OCI-LY7 (cell line): ENCODE results near the gene BLACAT1. TPM values are rescaled to one million over a fixed set of nuclear protein-coding genes. Genes with fewer than 3 reads are reported as not detected.
"Not testable (repeated sequence)": the region's sequence is repeated elsewhere in the genome, so short reads cannot be mapped to it uniquely, and the experiment has no call there.

Experiments used
- BruUV-seq: library from RNA; stranded (reverse); fragments of 400-500 nt; replicated peaks from 2 replicates; lab custom pipeline; 2021; lab: Mats Ljungman, UMichigan
- CTCF ChIA-PET: fragments of 300-600 bp; sonication (Branson Sonifier 250); formaldehyde crosslinking; loops from one replicate; lab custom pipeline; 2022; ENCODE audit warnings: antibody characterized with exemption; ENCODE audit not compliant: unreplicated experiment; lab: Charles Lee
- POLR2A ChIA-PET: fragments of 300-600 bp; sonication (Branson Sonifier 250); formaldehyde crosslinking; loops from one replicate; lab custom pipeline; 2022; ENCODE audit warnings: antibody characterized with exemption; lab: Charles Lee
- DNase-seq: peaks from one replicate; pipeline ENCODE4 v3.0.0-alpha.2; 2015; ENCODE audit warnings: low spot score
- H2AFZ ChIP-seq: fragments of 200-600 bp; sonication (generic), shearing (Covaris generic); 2 replicates; pipeline ENCODE4 v1.6.1; 2014; ENCODE audit warnings: mild to moderate bottlenecking, antibody characterized with exemption, low read length, moderate library complexity
- H3K27ac ChIP-seq: fragments of 200-600 bp; sonication (generic); 2 replicates; pipeline ENCODE4 v1.5.1; 2014; ENCODE audit warnings: mixed run types, low read depth, mild to moderate bottlenecking, moderate library complexity, low read length, inconsistent platforms; ENCODE audit not compliant: poor library complexity, severe bottlenecking
- H3K36me3 ChIP-seq: fragments of 200-600 bp; sonication (generic); 2 replicates; pipeline ENCODE4 v1.6.1; 2014; ENCODE audit warnings: mild to moderate bottlenecking, antibody characterized with exemption, low read length, moderate library complexity, mixed read lengths; ENCODE audit not compliant: insufficient read depth
- H3K4me1 ChIP-seq: fragments of 200-600 bp; sonication (generic); 2 replicates; pipeline ENCODE4 v1.5.1; 2014; ENCODE audit warnings: mild to moderate bottlenecking, low read length; ENCODE audit not compliant: insufficient read depth, poor library complexity, severe bottlenecking
- H3K4me2 ChIP-seq: fragments of 200-600 bp; sonication (generic); 2 replicates; pipeline ENCODE4 v1.6.1; 2014; ENCODE audit warnings: mild to moderate bottlenecking, low read length
- H3K4me3 ChIP-seq: fragments of 200-600 bp; sonication (generic); 2 replicates; pipeline ENCODE4 v1.5.1; 2014; ENCODE audit warnings: mild to moderate bottlenecking, low read depth, low read length; ENCODE audit not compliant: poor library complexity, severe bottlenecking
- H3K79me2 ChIP-seq: fragments of 200-600 bp; sonication (generic); 2 replicates; pipeline ENCODE4 v1.6.1; 2016; ENCODE audit warnings: low read depth, mild to moderate bottlenecking, low read length, moderate library complexity, mixed read lengths; ENCODE audit not compliant: insufficient read depth
- H3K9me2 ChIP-seq: fragments of 200-600 bp; sonication (generic); 2 replicates; pipeline ENCODE4 v1.6.1; 2016; ENCODE audit warnings: mild to moderate bottlenecking, low read length, mixed read lengths; ENCODE audit not compliant: insufficient read depth
- H3K9me3 ChIP-seq: fragments of 200-600 bp; sonication (generic); 2 replicates; pipeline ENCODE4 v1.6.1; 2014; ENCODE audit warnings: mild to moderate bottlenecking, mixed run types, low read length, mixed read lengths
- H4K20me1 ChIP-seq: fragments of 200-600 bp; sonication (generic); 2 replicates; pipeline ENCODE4 v1.6.1; 2014; ENCODE audit warnings: mild to moderate bottlenecking, antibody characterized with exemption, low read length, moderate library complexity, mixed read lengths; ENCODE audit not compliant: insufficient read depth
- EZH2phosphoT487 ChIP-seq: fragments of 200-600 bp; sonication (generic); IDR thresholded peaks from 2 replicates; pipeline ENCODE4 v1.6.1; 2018; ENCODE audit warnings: low read depth, borderline replicate concordance, mild to moderate bottlenecking, mixed run types, antibody characterized with exemption, low read length, moderate library complexity, mixed read lengths
- intact Hi-C: fragments of 100-400 bp; cut with micrococcal nuclease; formaldehyde crosslinking; loops from one replicate; pipeline ENCODE4 v1.10.0; 2022; ENCODE audit not compliant: unreplicated experiment
- microRNA-seq: library from miRNA; unstranded; fragments of <30 nt; microRNA quantifications from one replicate; pipeline ENCODE4 v1.2.0, GENCODE V29; 2022; ENCODE audit warnings: borderline replicate concordance
- small RNA-seq: library from RNA; depleted of rRNA; stranded (forward); fragments of <200 nt; gene quantifications from one replicate; pipeline ENCODE3, GENCODE V24; 2014
- total RNA-seq, 2 experiments: library from RNA; depleted of rRNA in 1 of 2; stranded (reverse); fragments of >200 nt in 1 of 2; shearing (Covaris generic) in 1 of 2; gene quantifications; 2 replicates each; pipeline ENCODE4 v1.2.3, GENCODE V29; 2014 to 2022
- TF ChIP-seq, protein P1 (sequence below): fragments of 200-600 bp; sonication (generic); conservative IDR thresholded peaks from 2 replicates; pipeline ENCODE4 v1.5.1; 2014; ENCODE audit warnings: mild to moderate bottlenecking, antibody characterized with exemption, low read length, moderate library complexity, mixed read lengths

BLACAT1 gene
- total RNA-seq, 2 experiments from 2014 or later, result 0.19 to 0.29 TPM

DNA sequence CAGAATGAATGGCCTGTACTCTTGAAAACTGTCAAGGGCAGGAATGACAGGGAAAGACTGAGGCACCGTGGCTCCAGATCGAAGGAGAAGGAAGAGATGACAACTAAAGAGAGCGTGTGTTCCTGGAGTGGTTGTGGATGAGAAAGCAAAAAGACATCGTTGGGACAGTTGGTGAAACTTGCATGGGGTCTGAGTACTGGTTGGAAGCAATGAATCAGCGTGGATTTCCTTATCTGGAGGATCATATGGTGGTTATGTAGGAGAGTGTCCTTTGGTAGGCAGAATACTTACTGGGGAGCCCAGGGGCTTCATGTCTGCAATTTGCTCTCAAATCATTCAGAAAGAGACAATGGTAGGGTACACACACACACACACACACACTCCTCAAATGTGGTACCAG, 47.9 kb downstream of the BLACAT1 start:
- Histone ChIP-seq H3K4me3 (no peak overlapping the region), H3K4me1 (no peaks in the 10 kb centered on the region), H3K9me2 (no peaks in the 10 kb centered on the region), H3K9me3 (no peaks in the 10 kb centered on the region), H3K27ac (no peak overlapping the region), H3K36me3 (no peaks in the 10 kb centered on the region), H4K20me1 (no peaks in the 10 kb centered on the region), H3K4me2 (no peak overlapping the region), H3K79me2 (no peaks in the 10 kb centered on the region), H2AFZ (no peak overlapping the region)
- no peak for TF ChIP-seq EZH2phosphoT487
- TF ChIP-seq, protein P1, sequence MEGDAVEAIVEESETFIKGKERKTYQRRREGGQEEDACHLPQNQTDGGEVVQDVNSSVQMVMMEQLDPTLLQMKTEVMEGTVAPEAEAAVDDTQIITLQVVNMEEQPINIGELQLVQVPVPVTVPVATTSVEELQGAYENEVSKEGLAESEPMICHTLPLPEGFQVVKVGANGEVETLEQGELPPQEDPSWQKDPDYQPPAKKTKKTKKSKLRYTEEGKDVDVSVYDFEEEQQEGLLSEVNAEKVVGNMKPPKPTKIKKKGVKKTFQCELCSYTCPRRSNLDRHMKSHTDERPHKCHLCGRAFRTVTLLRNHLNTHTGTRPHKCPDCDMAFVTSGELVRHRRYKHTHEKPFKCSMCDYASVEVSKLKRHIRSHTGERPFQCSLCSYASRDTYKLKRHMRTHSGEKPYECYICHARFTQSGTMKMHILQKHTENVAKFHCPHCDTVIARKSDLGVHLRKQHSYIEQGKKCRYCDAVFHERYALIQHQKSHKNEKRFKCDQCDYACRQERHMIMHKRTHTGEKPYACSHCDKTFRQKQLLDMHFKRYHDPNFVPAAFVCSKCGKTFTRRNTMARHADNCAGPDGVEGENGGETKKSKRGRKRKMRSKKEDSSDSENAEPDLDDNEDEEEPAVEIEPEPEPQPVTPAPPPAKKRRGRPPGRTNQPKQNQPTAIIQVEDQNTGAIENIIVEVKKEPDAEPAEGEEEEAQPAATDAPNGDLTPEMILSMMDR, result no peak
- no peak for DNase-seq
- intact Hi-C loops, result no loop called here
- ChIA-PET POLR2A (no interaction called here), CTCF (no interaction called here)
- BruUV-seq, result no TSS peak

DNA sequence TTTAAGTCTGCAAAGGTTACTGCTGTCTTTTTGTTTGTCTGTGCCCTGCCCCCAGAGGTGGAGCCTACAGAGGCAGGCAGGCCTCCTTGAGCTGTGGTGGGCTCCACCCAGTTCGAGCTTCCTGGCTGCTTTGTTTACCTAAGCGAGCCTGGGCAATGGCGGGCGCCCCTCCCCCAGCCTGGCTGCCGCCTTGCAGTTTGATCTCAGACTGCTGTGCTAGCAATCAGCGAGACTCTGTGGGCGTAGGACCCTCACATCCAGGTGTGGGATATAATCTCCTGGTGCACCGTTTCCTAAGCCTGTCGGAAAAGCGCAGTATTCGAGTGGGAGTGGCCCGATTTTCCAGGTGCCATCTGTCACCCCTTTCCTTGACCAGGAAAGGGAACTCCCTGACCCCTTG, 49.6 kb downstream of the BLACAT1 start:
- intact Hi-C loops, DNase-seq, H3K9me2 ChIP-seq, BruUV-seq, H3K79me2 ChIP-seq, H3K4me2 ChIP-seq, H4K20me1 ChIP-seq, H3K9me3 ChIP-seq, H3K36me3 ChIP-seq, H3K4me3 ChIP-seq, H3K4me1 ChIP-seq, H3K27ac ChIP-seq, CTCF ChIA-PET, POLR2A ChIA-PET: not testable (repeated sequence)
- H2AFZ ChIP-seq, result peak overlapping the region; percentile 31; the same call in 1 of the 2 replicates

Small RNAs within 50 kb of the gene (microRNA-seq; reads per million reads assigned to microRNA genes)
- gene MIR135B, result not detected

Small RNAs within 50 kb of the gene (small RNA-seq; reads per million reads assigned to genes)
- gene MIR135B, result not detected

Other genes with a start within 250 kb of the BLACAT1 start
- 4.7 and 5.0 TPM in 2 replicates for gene DSTYK, start 244.3 kb downstream of the BLACAT1 start, total RNA-seq (2014; rRNA removed; shearing (Covaris generic))
- gene DSTYK, start 244.3 kb downstream of the BLACAT1 start, total RNA-seq (2022), result 6.6 TPM in 2 replicates
- 7.0 and 7.8 TPM in 2 replicates for gene TMCC2, start 228.1 kb downstream of the BLACAT1 start, total RNA-seq (2014; rRNA removed; shearing (Covaris generic))
- 5.2 and 6.2 TPM in 2 replicates for gene TMCC2, start 228.1 kb downstream of the BLACAT1 start, total RNA-seq (2022)
- 6.5 and 9.1 TPM in 2 replicates for gene NUAK2, start 134.3 kb downstream of the BLACAT1 start, total RNA-seq (2014; rRNA removed; shearing (Covaris generic))
- 5.3 and 7.9 TPM in 2 replicates for gene NUAK2, start 134.3 kb downstream of the BLACAT1 start, total RNA-seq (2022)
- not detected in 2 replicates for gene KLHDC8A, start 99.1 kb downstream of the BLACAT1 start, total RNA-seq (2014; rRNA removed; shearing (Covaris generic))
- not detected in 2 replicates for gene KLHDC8A, start 99.1 kb downstream of the BLACAT1 start, total RNA-seq (2022)
- gene LEMD1, start 34.0 kb downstream of the BLACAT1 start, total RNA-seq (2014; rRNA removed; shearing (Covaris generic)), result 0.44 and 0.57 TPM in 2 replicates
- 0.63 TPM in 1 of 2 replicates, not detected in the other for gene LEMD1, start 34.0 kb downstream of the BLACAT1 start, total RNA-seq (2022)
- gene CDK18, start 48.6 kb upstream of the BLACAT1 start, total RNA-seq (2014; rRNA removed; shearing (Covaris generic)), result 10.1 and 10.9 TPM in 2 replicates
- 21.2 and 24.1 TPM in 2 replicates for gene CDK18, start 48.6 kb upstream of the BLACAT1 start, total RNA-seq (2022)
- gene ELK4, start 176.0 kb upstream of the BLACAT1 start, total RNA-seq (2014; rRNA removed; shearing (Covaris generic)), result 26.4 and 29.1 TPM in 2 replicates
- gene ELK4, start 176.0 kb upstream of the BLACAT1 start, total RNA-seq (2022), result 82.7 and 88.3 TPM in 2 replicates
- gene SLC45A3, start 224.5 kb upstream of the BLACAT1 start, total RNA-seq (2014; rRNA removed; shearing (Covaris generic)), result 1.6 and 2.4 TPM in 2 replicates
- gene SLC45A3, start 224.5 kb upstream of the BLACAT1 start, total RNA-seq (2022), result 5.3 and 5.9 TPM in 2 replicates